Upper lobe of left lung (tissue), 4 donors: Measurements from ENCODE around the gene ZMYND12.

Source experiments
- POLR2A ChIP-seq, 4 donors: fragments of 450-650 bp; IDR thresholded peaks; one replicate each; pipeline ENCODE4 v1.5.1; 2016 to 2017; ENCODE audit warnings: antibody characterized with exemption in 4 of 4, mild to moderate bottlenecking in 2 of 4
- POLR2AphosphoS5 ChIP-seq, 2 donors: sonication (generic); formaldehyde crosslinking; IDR thresholded peaks; one replicate each; pipeline ENCODE4 v1.5.1; 2017; ENCODE audit warnings: antibody characterized with exemption in 2 of 2
- TF ChIP-seq, protein P1 (sequence below), 6 experiments: fragments of 450-650 bp in 4 of 6; fragments of 200-600 bp in 2 of 6; sonication (generic) in 2 of 6; IDR thresholded peaks; one replicate each; pipeline ENCODE4 v1.5.1; 2016 to 2019; ENCODE audit warnings: antibody characterized with exemption in 6 of 6

- TF ChIP-seq, protein P1, sequence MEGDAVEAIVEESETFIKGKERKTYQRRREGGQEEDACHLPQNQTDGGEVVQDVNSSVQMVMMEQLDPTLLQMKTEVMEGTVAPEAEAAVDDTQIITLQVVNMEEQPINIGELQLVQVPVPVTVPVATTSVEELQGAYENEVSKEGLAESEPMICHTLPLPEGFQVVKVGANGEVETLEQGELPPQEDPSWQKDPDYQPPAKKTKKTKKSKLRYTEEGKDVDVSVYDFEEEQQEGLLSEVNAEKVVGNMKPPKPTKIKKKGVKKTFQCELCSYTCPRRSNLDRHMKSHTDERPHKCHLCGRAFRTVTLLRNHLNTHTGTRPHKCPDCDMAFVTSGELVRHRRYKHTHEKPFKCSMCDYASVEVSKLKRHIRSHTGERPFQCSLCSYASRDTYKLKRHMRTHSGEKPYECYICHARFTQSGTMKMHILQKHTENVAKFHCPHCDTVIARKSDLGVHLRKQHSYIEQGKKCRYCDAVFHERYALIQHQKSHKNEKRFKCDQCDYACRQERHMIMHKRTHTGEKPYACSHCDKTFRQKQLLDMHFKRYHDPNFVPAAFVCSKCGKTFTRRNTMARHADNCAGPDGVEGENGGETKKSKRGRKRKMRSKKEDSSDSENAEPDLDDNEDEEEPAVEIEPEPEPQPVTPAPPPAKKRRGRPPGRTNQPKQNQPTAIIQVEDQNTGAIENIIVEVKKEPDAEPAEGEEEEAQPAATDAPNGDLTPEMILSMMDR (IDR thresholded peaks at IDR 0.05), result no peak
- no peak for TF ChIP-seq POLR2A (IDR thresholded peaks at IDR 0.05)
- no peak for TF ChIP-seq POLR2AphosphoS5 (IDR thresholded peaks at IDR 0.05)
Observed at GRCh38 chr1:42484382-42484781, 28.6 kb upstream of the ZMYND12 start.
